Measurements from ENCODE around the gene TMEM132E. TPM values are rescaled to one million over a fixed set of nuclear protein-coding genes. Genes with fewer than 3 reads are reported as not detected.

The TMEM132E gene
- total RNA-seq, 1 donor from 2014 or later: not detected

GRCh38 chr17:34675143-34675542 is 95.8 kb downstream of the TMEM132E start:
- H3K27me3 ChIP-seq (ENCODE audit: control insufficient read depth, insufficient read depth, low read length): no peaks in the 10 kb centered on the region
- no peak for TF ChIP-seq CTCF (IDR thresholded peaks at IDR 0.05; ENCODE audit: insufficient read depth, low read length, severe bottlenecking)
- H3K36me3 ChIP-seq (ENCODE audit: control insufficient read depth, insufficient read depth, low read length): no peaks in the 10 kb centered on the region
- DNase-seq (ENCODE audit: low read depth) (no peak), FAIRE-seq (no peak)
- no peak overlapping the region for H3K4me3 ChIP-seq (ENCODE audit: low read depth, low read length)

- no peak for TF ChIP-seq CTCF (IDR thresholded peaks at IDR 0.05; ENCODE audit: insufficient read depth, low read length, severe bottlenecking)
- FAIRE-seq (peak; percentile 87), DNase-seq (ENCODE audit: low read depth) (no peak)
- H3K27me3 ChIP-seq (ENCODE audit: control insufficient read depth, insufficient read depth, low read length): no peaks in the 10 kb centered on the region
- no peak overlapping the region for H3K4me3 ChIP-seq (ENCODE audit: low read depth, low read length)
- H3K36me3 ChIP-seq (ENCODE audit: control insufficient read depth, insufficient read depth, low read length): no peaks in the 10 kb centered on the region
Observed at GRCh38 chr17:34675605-34676004, 96.2 kb downstream of the TMEM132E start.

- Histone ChIP-seq H3K27me3 (ENCODE audit: control insufficient read depth, insufficient read depth, low read length) (no peaks in the 10 kb centered on the region), H3K4me3 (ENCODE audit: low read depth, low read length) (no peak overlapping the region), H3K36me3 (ENCODE audit: control insufficient read depth, insufficient read depth, low read length) (no peaks in the 10 kb centered on the region)
- TF ChIP-seq CTCF (IDR thresholded peaks at IDR 0.05; ENCODE audit: insufficient read depth, low read length, severe bottlenecking): no peak
- DNase-seq (ENCODE audit: low read depth) (no peak), FAIRE-seq (no peak)
Observed at GRCh38 chr17:34680151-34680550, 100.8 kb downstream of the TMEM132E start.

GRCh38 chr17:34682305-34682704 is 102.9 kb downstream of the TMEM132E start:
- H3K4me3 ChIP-seq (ENCODE audit: low read depth, low read length): no peak overlapping the region
- no peaks in the 10 kb centered on the region for H3K36me3 ChIP-seq (ENCODE audit: control insufficient read depth, insufficient read depth, low read length)
- no peak for TF ChIP-seq CTCF (IDR thresholded peaks at IDR 0.05; ENCODE audit: insufficient read depth, low read length, severe bottlenecking)
- DNase-seq (ENCODE audit: low read depth): no peak
- no peak for FAIRE-seq
- no peaks in the 10 kb centered on the region for H3K27me3 ChIP-seq (ENCODE audit: control insufficient read depth, insufficient read depth, low read length)

- DNase-seq (ENCODE audit: low read depth): no peak
- no peaks in the 10 kb centered on the region for H3K27me3 ChIP-seq (ENCODE audit: control insufficient read depth, insufficient read depth, low read length)
- no peak for TF ChIP-seq CTCF (IDR thresholded peaks at IDR 0.05; ENCODE audit: insufficient read depth, low read length, severe bottlenecking)
- H3K36me3 ChIP-seq (ENCODE audit: control insufficient read depth, insufficient read depth, low read length): no peaks in the 10 kb centered on the region
- FAIRE-seq: no peak
- H3K4me3 ChIP-seq (ENCODE audit: low read depth, low read length): no peak overlapping the region
Observed at GRCh38 chr17:34683390-34683789, 104.0 kb downstream of the TMEM132E start.

Other genes with a start within 250 kb of the TMEM132E start
- not detected in 2 replicates for gene CCL13, start 223.1 kb upstream of the TMEM132E start, total RNA-seq
- not detected in 2 replicates for gene CCL1, start 216.3 kb upstream of the TMEM132E start, total RNA-seq

All from bronchial epithelial cell (primary cell).